Breast epithelium (tissue), 3 donors: ENCODE results near the gene CCBE1.

Experiments used
- POLR2AphosphoS5 ChIP-seq, 3 donors: sonication (generic); formaldehyde crosslinking; IDR thresholded peaks; one replicate each; pipeline ENCODE4 v1.6.1; 2017; ENCODE audit warnings: antibody characterized with exemption in 3 of 3
- TF ChIP-seq, protein P1 (sequence below), 3 donors: fragments of 450-650 bp; IDR thresholded peaks; one replicate each; pipeline ENCODE4 v1.5.1; 2016 to 2017; ENCODE audit warnings: antibody characterized with exemption in 3 of 3, mild to moderate bottlenecking in 3 of 3, moderate library complexity in 3 of 3

DNA sequence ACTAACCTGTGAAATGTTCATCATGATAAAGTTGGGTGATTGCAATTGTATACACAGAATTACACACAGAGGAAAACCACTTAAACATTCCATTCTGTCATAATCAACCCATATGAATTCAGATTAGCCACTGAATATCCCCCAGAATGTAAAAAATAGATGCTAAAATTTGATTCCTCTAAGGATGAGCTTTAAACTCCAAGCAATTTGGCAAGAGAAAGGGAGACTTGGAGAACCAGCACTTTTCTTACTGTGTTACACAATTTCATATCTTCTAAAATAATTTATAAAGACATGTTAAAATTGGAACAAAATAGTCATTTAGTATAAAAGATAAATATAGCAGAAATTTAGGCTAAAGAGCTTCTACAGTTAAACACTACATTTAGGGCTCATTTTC, 191.9 kb downstream of the CCBE1 start:
- TF ChIP-seq, protein P1, sequence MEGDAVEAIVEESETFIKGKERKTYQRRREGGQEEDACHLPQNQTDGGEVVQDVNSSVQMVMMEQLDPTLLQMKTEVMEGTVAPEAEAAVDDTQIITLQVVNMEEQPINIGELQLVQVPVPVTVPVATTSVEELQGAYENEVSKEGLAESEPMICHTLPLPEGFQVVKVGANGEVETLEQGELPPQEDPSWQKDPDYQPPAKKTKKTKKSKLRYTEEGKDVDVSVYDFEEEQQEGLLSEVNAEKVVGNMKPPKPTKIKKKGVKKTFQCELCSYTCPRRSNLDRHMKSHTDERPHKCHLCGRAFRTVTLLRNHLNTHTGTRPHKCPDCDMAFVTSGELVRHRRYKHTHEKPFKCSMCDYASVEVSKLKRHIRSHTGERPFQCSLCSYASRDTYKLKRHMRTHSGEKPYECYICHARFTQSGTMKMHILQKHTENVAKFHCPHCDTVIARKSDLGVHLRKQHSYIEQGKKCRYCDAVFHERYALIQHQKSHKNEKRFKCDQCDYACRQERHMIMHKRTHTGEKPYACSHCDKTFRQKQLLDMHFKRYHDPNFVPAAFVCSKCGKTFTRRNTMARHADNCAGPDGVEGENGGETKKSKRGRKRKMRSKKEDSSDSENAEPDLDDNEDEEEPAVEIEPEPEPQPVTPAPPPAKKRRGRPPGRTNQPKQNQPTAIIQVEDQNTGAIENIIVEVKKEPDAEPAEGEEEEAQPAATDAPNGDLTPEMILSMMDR (IDR thresholded peaks at IDR 0.05): no peak
- TF ChIP-seq POLR2AphosphoS5 (IDR thresholded peaks at IDR 0.05): no peak
